Activated CD4-positive, alpha-beta T cell treated with anti-CD3 and anti-CD28 coated beads, Interleukin-2, Interleukin-6, amounts not matched to agents 100 ng/mL and 50 ng/mL, durations not matched to agents 16 hours and 8 hours (primary cell): ENCODE results near the gene PLCB1.

Source experiments
- DNase-seq: peaks from one replicate; pipeline ENCODE4 v3.0.0-alpha.2; 2020

Gene PLCB1

GRCh38 chr20:8673116-8673515, 541.0 kb downstream of the PLCB1 start:
- DNase-seq, result no peak

GRCh38 chr20:8675896-8676295, 543.8 kb downstream of the PLCB1 start:
- DNase-seq, result no peak

GRCh38 chr20:8678098-8678776, 546.2 kb downstream of the PLCB1 start:
- DNase-seq, result no peak

- no peak for DNase-seq
These were observed 557.3 kb downstream of the PLCB1 start for GRCh38 chr20:8689337-8689736.

GRCh38 chr20:8690074-8690473, 558.0 kb downstream of the PLCB1 start:
- DNase-seq, result no peak

GRCh38 chr20:8693709-8694108, 561.6 kb downstream of the PLCB1 start:
- DNase-seq, result no peak

- DNase-seq, result no peak
These were observed 568.7 kb downstream of the PLCB1 start for GRCh38 chr20:8700756-8701155.

- no peak for DNase-seq
These were observed 575.1 kb downstream of the PLCB1 start for GRCh38 chr20:8706961-8707700.

GRCh38 chr20:8709627-8710026, 577.6 kb downstream of the PLCB1 start:
- no peak for DNase-seq

- no peak for DNase-seq
These were observed 579.4 kb downstream of the PLCB1 start for GRCh38 chr20:8711501-8711900.

GRCh38 chr20:8714206-8714605, 582.1 kb downstream of the PLCB1 start:
- DNase-seq, result no peak

GRCh38 chr20:8718279-8718678, 586.2 kb downstream of the PLCB1 start:
- no peak for DNase-seq

GRCh38 chr20:8720089-8720488, 588.0 kb downstream of the PLCB1 start:
- DNase-seq, result no peak

GRCh38 chr20:8721098-8721497, 589.0 kb downstream of the PLCB1 start:
- peak; percentile 31 for DNase-seq

GRCh38 chr20:8722277-8722928, 590.3 kb downstream of the PLCB1 start:
- DNase-seq, result peak; percentile 65

- no peak for DNase-seq
These were observed 591.2 kb downstream of the PLCB1 start for GRCh38 chr20:8723296-8723695.

- no peak for DNase-seq
These were observed 592.8 kb downstream of the PLCB1 start for GRCh38 chr20:8724884-8725283.

- no peak for DNase-seq
These were observed 594.4 kb downstream of the PLCB1 start for GRCh38 chr20:8726460-8726859.

GRCh38 chr20:8735014-8735413, 602.9 kb downstream of the PLCB1 start:
- DNase-seq, result no peak

GRCh38 chr20:8735674-8736073, 603.6 kb downstream of the PLCB1 start:
- no peak for DNase-seq

- peak; percentile 49 for DNase-seq
These were observed 608.2 kb downstream of the PLCB1 start for GRCh38 chr20:8740265-8740664.

GRCh38 chr20:8744228-8744844, 612.3 kb downstream of the PLCB1 start:
- DNase-seq, result no peak

- no peak for DNase-seq
These were observed 617.0 kb downstream of the PLCB1 start for GRCh38 chr20:8749101-8749500.

- no peak for DNase-seq
These were observed 617.9 kb downstream of the PLCB1 start for GRCh38 chr20:8749986-8750385.
